Ovary (tissue), 9 donors: Measurements from ENCODE around the gene QRICH2. TPM values are rescaled to one million over a fixed set of nuclear protein-coding genes. Genes with fewer than 3 reads are reported as not detected.
"Not testable (repeated sequence)": the region's sequence is repeated elsewhere in the genome, so short reads cannot be mapped to it uniquely, and the experiment has no call there.

ENCODE experiments used
- DNase-seq, 5 donors: peaks; one replicate each; pipeline ENCODE4 v3.0.0-alpha.2; 2019 to 2020
- H3K27ac ChIP-seq, 2 donors: fragments of 200-600 bp; one replicate each; pipeline versions ENCODE4 v1.5.1 to v1.8.0; 2019 to 2022
- H3K27me3 ChIP-seq: fragments of 200-600 bp; one replicate; pipeline ENCODE4 v1.8.0; 2022
- H3K36me3 ChIP-seq: fragments of 200-600 bp; sonication (generic); one replicate; pipeline ENCODE4 v1.5.1; 2019
- H3K4me1 ChIP-seq: one replicate; pipeline ENCODE4 v1.8.1; 2013; ENCODE audit warnings: mild to moderate bottlenecking, moderate library complexity; ENCODE audit not compliant: insufficient read depth
- H3K4me3 ChIP-seq: fragments of 200-600 bp; sonication (generic); one replicate; pipeline ENCODE4 v1.5.1; 2017
- H3K9me3 ChIP-seq, 2 donors: fragments of 200-600 bp in 1 of 2; sonication (generic) in 1 of 2; one replicate each; pipeline versions ENCODE4 v1.5.1 to v1.8.1; 2013 to 2019; ENCODE audit warnings: mild to moderate bottlenecking in 1 of 2, moderate library complexity in 1 of 2
- EP300 ChIP-seq: sonication (generic); formaldehyde crosslinking; IDR thresholded peaks from one replicate; pipeline ENCODE4 v1.6.1; 2017; ENCODE audit warnings: antibody characterized with exemption
- POLR2A ChIP-seq: fragments of 450-650 bp; IDR thresholded peaks from one replicate; pipeline ENCODE4 v1.6.1; 2017; ENCODE audit warnings: antibody characterized with exemption, mild to moderate bottlenecking, moderate library complexity
- WGBS, 3 donors: extraction: QIAGEN DNeasy Blood & Tissue Kit in 1 of 3; methylation state at CpG; one replicate each; pipeline versions ENCODE4 v1.1.5 to v1.1.7; 2013 to 2017; 5-methylcytosine and 5-hydroxymethylcytosine counted together
- intact Hi-C, 4 donors: fragments of 100-400 bp; cut with DNase I; formaldehyde crosslinking; loops; one replicate each; pipeline versions ENCODE4 v1.11.0 to v1.15.1; 2022 to 2023
- polyA plus RNA-seq, 2 donors: library from polyadenylated mRNA; stranded (reverse); fragments of 200-250 nt in 1 of 2; fragments of 350-450 nt in 1 of 2; fragmentation: Illumina TruSeq in 1 of 2; extraction: RNeasy Lipid Tissue Mini Kit (QIAGEN cat#74804) in 1 of 2; gene quantifications; one replicate each; pipeline ENCODE4 v1.2.3, GENCODE V29; 2013 to 2014
- total RNA-seq, 7 donors: library from RNA; depleted of rRNA in 2 of 7; stranded (reverse); fragments of >200 nt in 2 of 7; fragmentation: NEBNext Ultra II Directional in 3 of 7; extraction: Animal tissue kit (Norgen Biotek cat#: 25700) in 3 of 7; gene quantifications; one replicate each; pipeline versions ENCODE4 v1.1.0 to v1.2.4, GENCODE V29; 2016 to 2023
- TF ChIP-seq, protein P1 (sequence below), 3 donors: fragments of 450-650 bp in 2 of 3; fragments of 200-600 bp in 1 of 3; IDR thresholded peaks; one replicate each; pipeline versions ENCODE4 v1.5.1 to v1.8.0; 2016 to 2022; ENCODE audit warnings: antibody characterized with exemption in 3 of 3, mild to moderate bottlenecking in 1 of 3
- donor health status: DM: no; HTN: no; CAD: no; lungs with moderate emphysema.
- donor health status: DM: no; HTN: no; CAD: no.
- donor health status: Bipolar disorder and iron deficiency.
- donor health status: DM: yes; HTN: yes; CAD: no.
- donor health status: DM: no; HTN: no; CAD: no.
- donor health status: DM: yes; HTN: yes; CAD: no.

Gene QRICH2
- total and polyA plus RNA-seq, 9 donors, result 0.42 to 3.8 (median 1.5) TPM

DNA sequence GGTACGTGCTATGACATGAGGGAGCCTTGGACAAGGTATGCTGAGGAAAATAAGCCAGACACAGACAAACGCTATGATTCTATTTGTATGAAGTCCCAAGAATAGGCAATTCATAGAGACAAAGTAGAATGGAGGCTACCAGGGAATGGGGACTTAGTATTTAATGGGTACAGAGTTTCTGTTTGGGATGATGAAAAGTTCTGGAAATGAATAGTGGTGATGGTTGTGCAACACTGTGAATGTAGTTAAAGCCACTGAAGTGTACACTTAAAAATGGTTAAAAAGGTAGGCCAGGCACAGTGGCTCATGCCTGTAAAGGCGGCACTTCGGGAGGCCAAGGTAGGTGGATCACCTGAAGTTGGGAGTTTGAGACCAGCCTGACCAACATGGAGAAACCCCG, 42.4 kb upstream of the QRICH2 start:
- intact Hi-C loops, result no loop called here
- H3K4me3 ChIP-seq, result no peak overlapping the region
- H3K27ac ChIP-seq, result no peak overlapping the region
- H3K4me1 ChIP-seq, result peaks cover 3% of the 10 kb centered on the region
- 95 to 96% (median 95%) methylated on average over 5 of the region's 5 CpGs for WGBS, 3 donors
- H3K36me3 ChIP-seq, result no peaks in the 10 kb centered on the region
- no peaks in the 10 kb centered on the region for H3K9me3 ChIP-seq
- TF ChIP-seq POLR2A (no peak), EP300 (no peak)
- TF ChIP-seq, protein P1, sequence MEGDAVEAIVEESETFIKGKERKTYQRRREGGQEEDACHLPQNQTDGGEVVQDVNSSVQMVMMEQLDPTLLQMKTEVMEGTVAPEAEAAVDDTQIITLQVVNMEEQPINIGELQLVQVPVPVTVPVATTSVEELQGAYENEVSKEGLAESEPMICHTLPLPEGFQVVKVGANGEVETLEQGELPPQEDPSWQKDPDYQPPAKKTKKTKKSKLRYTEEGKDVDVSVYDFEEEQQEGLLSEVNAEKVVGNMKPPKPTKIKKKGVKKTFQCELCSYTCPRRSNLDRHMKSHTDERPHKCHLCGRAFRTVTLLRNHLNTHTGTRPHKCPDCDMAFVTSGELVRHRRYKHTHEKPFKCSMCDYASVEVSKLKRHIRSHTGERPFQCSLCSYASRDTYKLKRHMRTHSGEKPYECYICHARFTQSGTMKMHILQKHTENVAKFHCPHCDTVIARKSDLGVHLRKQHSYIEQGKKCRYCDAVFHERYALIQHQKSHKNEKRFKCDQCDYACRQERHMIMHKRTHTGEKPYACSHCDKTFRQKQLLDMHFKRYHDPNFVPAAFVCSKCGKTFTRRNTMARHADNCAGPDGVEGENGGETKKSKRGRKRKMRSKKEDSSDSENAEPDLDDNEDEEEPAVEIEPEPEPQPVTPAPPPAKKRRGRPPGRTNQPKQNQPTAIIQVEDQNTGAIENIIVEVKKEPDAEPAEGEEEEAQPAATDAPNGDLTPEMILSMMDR (IDR thresholded peaks at IDR 0.05), result no peak
- H3K27me3 ChIP-seq, result no peaks in the 10 kb centered on the region
- no peak for DNase-seq

DNA sequence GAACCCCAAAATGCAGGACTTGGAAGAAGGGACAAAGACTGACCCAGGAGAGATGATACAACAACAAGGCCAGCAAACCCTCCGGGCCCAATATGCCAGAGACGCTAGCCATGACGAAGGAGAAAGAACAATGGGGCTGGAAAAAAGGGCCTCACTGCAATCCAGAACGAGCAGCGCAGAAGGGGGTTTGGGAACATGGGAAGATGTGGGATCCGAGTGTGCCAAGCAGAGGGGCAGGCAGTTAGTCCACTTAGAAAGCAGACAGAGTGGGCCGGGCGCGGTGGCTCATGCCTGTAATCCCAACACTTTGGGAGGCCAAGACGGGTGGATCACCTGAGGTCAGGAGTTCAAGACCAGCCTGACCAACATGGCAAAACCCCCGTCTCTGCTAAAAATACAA, 38.9 kb upstream of the QRICH2 start:
- DNase-seq, H3K27me3 ChIP-seq, H3K4me1 ChIP-seq, H3K9me3 ChIP-seq, H3K36me3 ChIP-seq, intact Hi-C loops, H3K4me3 ChIP-seq, H3K27ac ChIP-seq: not testable (repeated sequence)
- 91 to 93% (median 93%) methylated on average over 11 of the region's 11 CpGs for WGBS, 3 donors

DNA sequence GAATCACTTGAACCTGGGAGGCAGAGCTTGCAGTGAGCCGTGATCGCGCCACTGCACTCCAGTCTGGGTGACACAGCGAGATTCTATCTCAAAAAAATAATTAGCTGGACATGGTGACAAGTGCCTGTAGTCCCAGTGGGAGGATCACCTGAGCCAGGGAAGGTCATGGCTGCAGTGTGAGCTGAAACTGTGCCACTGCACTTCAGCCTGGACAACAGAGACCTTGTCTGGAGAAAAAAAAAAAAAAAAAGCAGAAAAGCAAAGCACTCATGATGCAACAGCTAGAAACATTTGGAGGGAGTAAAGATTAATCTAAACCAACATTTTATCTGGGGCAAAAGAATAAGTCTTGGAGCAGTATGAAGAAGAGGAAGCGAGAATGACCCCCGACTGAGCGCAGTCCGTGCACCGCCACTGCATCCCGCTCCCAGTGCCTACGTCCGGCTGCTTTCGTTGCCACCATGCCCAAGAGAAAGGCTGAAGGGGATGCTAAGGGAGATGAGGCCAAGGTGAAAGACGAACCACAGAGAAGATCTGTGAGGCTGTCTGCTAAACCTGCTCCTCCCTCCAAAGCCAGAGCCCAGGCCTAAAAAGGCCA, 37.4 kb upstream of the QRICH2 start:
- 94 to 97% (median 95%) methylated on average over 14 of the region's 14 CpGs for WGBS, 3 donors
- intact Hi-C loops, result no loop called here
- TF ChIP-seq POLR2A, result no peak
- TF ChIP-seq EP300, result no peak
- TF ChIP-seq, protein P1 (IDR thresholded peaks at IDR 0.05), result no peak
- no peak for DNase-seq
- Histone ChIP-seq H3K27me3 (no peaks in the 10 kb centered on the region), H3K27ac (no peak overlapping the region), H3K4me1 (no peaks in the 10 kb centered on the region), H3K36me3 (no peaks in the 10 kb centered on the region), H3K4me3 (no peak overlapping the region), H3K9me3 (no peaks in the 10 kb centered on the region)

DNA sequence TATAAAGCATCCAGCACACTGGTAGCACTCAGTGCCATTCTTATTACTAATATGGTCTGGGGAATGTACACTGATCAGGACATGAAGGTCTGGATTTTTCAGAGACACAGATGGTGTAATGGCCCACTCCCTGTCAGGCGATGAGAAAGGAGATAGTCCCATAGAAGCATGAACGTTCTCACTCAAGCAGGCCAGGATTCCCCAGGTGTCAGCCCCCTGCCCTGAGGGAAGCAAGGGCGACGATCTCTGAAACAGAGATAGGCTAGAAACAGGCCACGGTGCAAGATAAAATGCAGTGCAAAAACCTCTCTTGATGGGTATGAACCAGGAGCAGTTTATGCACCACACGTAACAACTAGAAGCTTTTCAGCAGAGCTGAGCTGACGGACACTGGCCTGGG, 35.0 kb upstream of the QRICH2 start:
- Histone ChIP-seq H3K36me3 (no peaks in the 10 kb centered on the region), H3K9me3 (no peaks in the 10 kb centered on the region), H3K27me3 (no peaks in the 10 kb centered on the region), H3K27ac (no peak overlapping the region), H3K4me3 (no peak overlapping the region), H3K4me1 (no peaks in the 10 kb centered on the region)
- TF ChIP-seq EP300, result no peak
- no peak for TF ChIP-seq POLR2A
- TF ChIP-seq, protein P1 (IDR thresholded peaks at IDR 0.05), result no peak
- DNase-seq, result no peak
- intact Hi-C loops, result no loop called here
- WGBS, 3 donors, result 90 to 92% (median 92%) methylated on average over 7 of the region's 7 CpGs

DNA sequence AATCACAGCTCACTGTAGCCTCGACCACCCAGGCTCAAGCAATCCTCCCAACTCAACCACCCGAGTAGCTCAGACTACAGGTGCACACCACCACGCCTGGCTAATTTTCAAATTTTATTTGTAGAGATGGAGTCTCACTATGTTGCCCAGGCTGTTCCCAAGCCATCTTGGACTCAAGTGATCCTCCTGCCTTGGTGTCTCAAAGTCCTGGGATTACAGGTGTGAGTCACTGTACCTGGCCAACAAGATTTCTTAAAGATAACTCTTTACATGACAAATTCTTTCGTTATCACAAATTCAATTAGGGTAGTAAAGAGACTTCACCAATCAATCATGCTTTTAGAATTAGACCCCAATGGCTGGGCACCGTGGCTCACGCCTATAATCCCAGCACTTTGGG, 33.2 kb upstream of the QRICH2 start:
- H3K4me1 ChIP-seq, result no peaks in the 10 kb centered on the region
- H3K4me3 ChIP-seq, result no peak overlapping the region
- no peaks in the 10 kb centered on the region for H3K36me3 ChIP-seq
- no peaks in the 10 kb centered on the region for H3K9me3 ChIP-seq
- H3K27ac ChIP-seq, result no peak overlapping the region
- 94 to 99% (median 94%) methylated on average over 6 of the region's 6 CpGs for WGBS, 3 donors
- no peaks in the 10 kb centered on the region for H3K27me3 ChIP-seq
- intact Hi-C loops, result no loop called here
- TF ChIP-seq POLR2A (no peak), EP300 (no peak)
- TF ChIP-seq, protein P1 (IDR thresholded peaks at IDR 0.05), result no peak
- no peak for DNase-seq
